UCSD-AML1 (cell line): Measurements from ENCODE around the gene AZGP1.
A peak's percentile ranks its signal among the peaks of the same experiment; 100 is the strongest.
"Not testable (repeated sequence)": the region's sequence is repeated elsewhere in the genome, so short reads cannot be mapped to it uniquely, and the experiment has no call there.

Experiments used
- DNase-seq: peaks from one replicate; lab custom pipeline; 2025; ENCODE audit not compliant: unreplicated experiment; lab: John Stamatoyannopoulos, UW

The AZGP1 gene

DNA sequence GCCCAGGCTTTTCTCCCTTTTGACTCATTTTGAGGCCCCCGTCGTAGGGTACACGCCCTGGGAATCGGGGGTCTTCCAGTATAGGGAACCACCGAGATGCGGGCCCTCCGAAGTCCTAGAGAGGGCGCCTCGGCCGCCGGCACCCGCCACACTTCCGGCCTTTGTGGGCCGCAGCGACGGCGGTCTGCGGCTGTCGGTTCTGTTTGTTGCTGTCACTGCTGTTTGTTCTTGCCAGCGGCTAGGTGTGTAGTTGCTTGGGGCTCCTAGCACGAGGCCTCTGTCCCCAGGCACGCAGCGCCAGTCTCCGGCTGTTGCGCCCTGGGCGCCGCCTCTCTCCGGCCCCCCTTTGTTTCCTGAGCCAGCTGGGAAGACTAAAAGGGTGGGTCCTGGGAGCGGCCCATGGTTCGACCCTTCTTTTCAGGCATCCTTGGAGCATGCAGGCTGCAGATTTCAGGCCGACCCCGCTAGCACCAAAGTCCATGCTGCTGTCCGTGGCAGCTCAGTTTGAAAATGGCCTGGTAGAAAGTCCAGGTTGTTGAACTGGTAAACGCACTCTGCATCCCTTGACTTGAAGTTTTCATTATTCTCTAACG lies 21.8 kb upstream of the AZGP1 start:
- DNase-seq: peak; percentile 39

DNA sequence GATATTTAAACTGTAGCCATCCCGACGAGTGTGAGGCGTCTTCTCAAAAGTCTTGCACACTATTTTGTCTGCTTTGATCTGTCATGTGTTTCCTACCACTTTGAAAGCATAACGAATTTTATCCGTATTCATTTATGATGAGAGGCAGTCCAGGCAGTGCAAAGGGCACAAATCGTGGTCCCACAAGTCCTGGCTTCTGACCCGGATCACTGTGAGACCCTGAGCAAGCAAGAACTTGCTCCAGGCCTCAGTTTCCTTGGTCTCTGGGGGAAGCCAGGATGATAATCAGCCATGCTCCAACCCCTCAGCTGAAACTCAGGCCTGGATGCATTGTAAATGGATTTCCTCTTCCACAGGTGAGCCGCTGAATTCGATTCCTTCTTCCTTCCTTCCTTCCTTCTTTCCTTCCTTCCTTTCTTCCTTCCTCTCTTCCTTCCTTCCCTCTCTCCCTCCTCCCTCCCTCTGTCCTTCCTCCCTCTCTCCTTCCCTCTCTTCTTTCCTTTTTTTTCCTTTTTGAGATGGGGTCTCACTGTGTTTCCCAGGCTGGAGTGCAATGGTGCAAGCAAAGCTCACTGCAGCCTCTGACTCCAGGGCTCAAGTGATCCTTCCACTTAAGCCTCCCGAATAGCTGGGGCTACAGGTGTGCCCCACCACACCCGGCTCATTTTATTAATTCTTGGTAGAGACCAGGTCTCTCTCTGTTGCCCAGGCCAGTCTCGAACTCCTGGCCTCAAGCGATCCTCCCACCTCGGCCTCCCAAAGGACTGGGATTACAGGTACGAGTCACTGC lies 21.1 kb upstream of the AZGP1 start:
- DNase-seq: no peak

DNA sequence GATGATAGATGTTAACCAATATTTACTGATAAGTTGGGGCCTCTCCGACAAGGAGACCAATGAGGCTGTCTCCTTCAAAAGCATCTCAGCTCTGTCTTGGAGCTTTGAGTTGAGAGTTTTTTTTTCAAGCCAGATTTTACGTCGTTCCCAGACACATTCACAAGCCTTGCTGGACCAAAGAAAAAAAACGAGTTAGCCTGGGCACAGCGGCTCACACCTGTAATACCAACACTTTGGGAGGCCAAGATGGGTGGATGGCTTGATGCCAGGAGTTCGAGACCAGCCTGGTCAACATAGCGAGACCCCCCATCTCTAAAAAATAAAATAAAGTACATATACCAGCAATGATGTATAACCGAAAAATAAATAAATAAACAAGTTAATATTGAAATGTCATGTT lies 19.0 kb upstream of the AZGP1 start:
- no peak for DNase-seq

GRCh38 chr7:99992330-99993038 lies 16.7 kb upstream of the AZGP1 start:
- DNase-seq: peak; percentile 10

DNA sequence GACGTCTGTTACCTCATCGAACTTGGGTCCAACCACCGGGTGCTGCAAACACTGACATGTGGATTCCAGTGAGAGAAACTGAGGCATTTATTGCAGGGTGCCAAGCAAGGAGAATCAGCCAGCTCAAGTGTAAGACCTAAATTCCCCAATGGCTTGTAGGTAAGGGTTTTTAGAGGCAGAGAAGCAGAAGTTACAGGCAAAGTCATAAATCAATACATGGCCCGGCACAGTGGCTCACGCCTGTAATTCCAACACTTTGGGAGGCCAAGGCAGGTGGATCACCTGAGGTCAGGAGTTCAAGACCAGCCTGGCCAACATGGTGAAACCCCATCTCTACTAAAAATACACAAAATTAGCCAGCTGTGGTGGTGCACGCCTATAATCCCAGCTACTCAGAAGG lies 15.7 kb upstream of the AZGP1 start:
- DNase-seq: not testable (repeated sequence)

- no peak for DNase-seq
Observed at GRCh38 chr7:99990460-99990852, 14.6 kb upstream of the AZGP1 start.

- no peak for DNase-seq
Observed at GRCh38 chr7:99987846-99988245, 12.0 kb upstream of the AZGP1 start.

DNA sequence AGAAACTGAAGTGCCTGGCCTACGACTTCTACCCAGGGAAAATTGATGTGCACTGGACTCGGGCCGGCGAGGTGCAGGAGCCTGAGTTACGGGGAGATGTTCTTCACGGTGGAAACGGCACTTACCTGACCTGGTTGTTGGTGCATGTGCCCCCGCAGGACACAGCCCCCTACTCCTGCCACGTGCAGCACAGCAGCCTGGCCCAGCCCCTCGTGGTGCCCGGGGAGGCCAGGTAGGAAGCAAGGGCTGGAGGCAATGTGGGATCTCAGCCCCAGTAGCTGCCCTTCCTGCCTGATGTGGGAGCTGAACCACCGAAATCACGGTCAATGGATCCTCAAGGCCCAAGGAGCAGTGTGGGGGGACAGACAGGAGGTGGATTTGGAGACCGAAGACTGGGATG lies 11.5 kb upstream of the AZGP1 start:
- DNase-seq: not testable (repeated sequence)

DNA sequence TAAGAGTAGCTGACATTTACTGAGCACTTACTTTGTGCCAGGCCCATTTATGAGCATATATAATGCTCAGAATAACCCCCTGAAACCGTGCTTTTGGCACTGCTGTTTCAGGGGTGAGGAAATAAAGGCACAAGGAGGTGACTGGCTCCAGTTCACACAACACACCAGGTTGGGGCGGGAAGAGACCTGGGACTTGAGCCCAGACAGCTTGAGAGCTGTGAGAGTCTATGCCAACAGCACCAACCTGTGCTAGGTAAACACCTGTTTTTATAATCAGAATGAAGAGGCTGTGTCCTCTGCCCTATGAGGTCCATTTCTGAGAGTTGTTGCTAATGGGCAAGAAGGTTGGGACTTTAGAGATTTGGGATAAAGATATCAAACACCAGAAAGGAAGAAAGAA lies 8.8 kb upstream of the AZGP1 start:
- DNase-seq: no peak

- not testable (repeated sequence) for DNase-seq
Observed at GRCh38 chr7:99981066-99981465, 5.2 kb upstream of the AZGP1 start.

DNA sequence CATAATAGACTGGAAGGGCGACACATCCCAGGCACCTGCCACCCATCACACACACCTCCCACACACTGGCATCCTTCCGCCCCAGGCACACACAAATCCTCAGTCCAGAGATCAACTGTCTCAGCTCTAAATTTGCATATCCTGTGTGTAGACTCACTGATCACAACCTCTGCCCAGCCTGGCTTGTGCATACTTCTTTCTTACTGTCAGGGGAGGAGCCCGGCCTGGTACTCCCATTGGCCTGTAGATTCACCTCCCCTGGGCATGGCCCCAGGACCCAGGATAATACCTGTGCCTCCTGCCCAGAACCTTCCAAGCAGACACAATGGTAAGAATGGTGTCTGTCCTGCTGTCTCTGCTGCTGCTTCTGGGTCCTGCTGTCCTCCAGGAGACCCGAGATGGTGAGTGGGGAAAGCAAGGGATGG lies 4.6 kb upstream of the AZGP1 start:
- not testable (repeated sequence) for DNase-seq

DNA sequence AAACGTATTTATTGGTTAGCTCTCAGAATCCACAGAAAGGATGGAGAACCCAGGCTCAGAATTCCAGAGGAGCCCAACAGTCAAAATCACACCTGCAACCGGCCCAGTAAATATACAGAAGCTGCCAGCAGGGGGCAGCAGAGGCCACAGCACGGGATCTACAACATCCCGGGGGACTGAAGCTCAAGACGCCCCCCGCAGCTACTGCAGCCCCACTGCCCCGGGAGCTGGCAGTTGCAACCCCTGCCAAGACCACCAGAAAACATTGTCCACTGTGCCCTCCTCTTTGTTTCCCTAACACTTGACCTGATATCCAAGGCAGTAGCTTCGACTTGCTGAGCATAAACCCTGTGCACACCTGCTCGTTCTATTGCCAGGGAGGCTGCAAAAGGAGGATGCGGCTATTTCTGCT lies 4.0 kb upstream of the AZGP1 start:
- peak; percentile 21 for DNase-seq

- no peak for DNase-seq
Observed at GRCh38 chr7:99976626-99977025, 795 bp upstream of the AZGP1 start.

- no peak for DNase-seq
Observed at GRCh38 chr7:99974681-99975080, 1.1 kb downstream of the AZGP1 start.

DNA sequence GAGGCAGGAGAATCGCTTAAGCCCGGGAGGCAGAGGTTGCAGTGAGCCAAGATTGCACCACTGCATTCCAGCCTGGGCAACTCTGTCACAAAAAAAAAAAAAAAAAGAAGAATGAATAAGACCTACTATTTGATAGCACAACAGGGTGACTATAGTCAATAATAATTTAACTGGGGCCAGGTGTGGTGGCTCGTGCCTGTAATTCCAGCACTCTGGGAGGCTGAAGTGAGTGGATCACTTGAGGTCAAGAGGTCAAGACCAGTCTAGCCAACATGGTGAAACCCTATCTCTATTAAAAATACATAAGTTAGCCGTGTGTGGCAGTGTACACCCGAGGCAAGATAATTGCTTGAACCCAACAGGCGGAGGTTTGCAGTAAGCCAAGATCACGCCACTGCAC lies 2.0 kb downstream of the AZGP1 start:
- not testable (repeated sequence) for DNase-seq

DNA sequence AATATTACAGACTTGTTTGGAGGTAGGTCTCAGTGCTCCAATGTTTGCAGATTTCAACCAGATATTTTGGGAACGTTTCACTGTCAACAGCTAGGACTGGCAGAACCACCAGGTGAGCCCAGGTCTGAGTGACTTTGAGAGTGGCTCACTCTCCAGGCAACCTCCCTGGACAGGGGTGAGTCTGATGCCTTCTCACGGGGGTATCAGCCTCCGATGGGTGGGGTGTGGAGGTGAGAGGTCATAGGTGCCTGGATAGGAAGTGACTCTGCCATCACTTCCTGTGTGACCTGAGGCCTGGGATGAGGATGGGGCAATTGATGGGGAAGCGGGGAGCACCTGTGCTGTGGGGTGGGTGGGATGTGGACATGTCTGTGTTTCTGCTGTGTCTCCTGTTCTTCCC lies 4.6 kb downstream of the AZGP1 start:
- DNase-seq: no peak

- not testable (repeated sequence) for DNase-seq
Observed at GRCh38 chr7:99969813-99970212, 6.0 kb downstream of the AZGP1 start.

GRCh38 chr7:99969298-99969697 lies 6.5 kb downstream of the AZGP1 start:
- DNase-seq: no peak

- no peak for DNase-seq
Observed at GRCh38 chr7:99958564-99959227, 17.1 kb downstream of the AZGP1 start.

- no peak for DNase-seq
Observed at GRCh38 chr7:99955247-99955646, 20.6 kb downstream of the AZGP1 start.

GRCh38 chr7:99954643-99955042 lies 21.2 kb downstream of the AZGP1 start:
- not testable (repeated sequence) for DNase-seq

DNA sequence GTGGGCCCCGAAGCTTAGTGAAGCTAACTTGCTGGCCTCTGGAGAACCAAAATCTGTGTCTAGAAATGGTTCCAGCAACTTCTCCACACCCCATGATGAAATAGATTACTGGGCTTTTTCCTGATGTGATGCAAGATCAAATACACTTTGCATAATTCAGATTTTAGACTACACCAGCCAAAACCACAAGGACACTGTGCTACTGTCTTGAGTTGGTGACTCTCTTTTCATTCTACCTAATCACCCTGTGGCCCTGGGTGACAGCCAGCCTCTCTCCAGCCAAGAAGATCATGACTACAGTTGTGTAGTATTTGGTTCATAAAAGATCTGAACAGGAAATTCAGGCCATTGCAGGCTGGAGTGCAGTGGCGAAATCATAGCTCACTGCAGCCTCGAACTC lies 22.2 kb downstream of the AZGP1 start:
- DNase-seq: no peak
